ENCODE data around the gene PLAAT5. TPM values are rescaled to one million over a fixed set of nuclear protein-coding genes. Genes with fewer than 3 reads are reported as not detected.
A peak's percentile ranks its signal among the peaks of the same experiment; 100 is the strongest.
"Not testable (repeated sequence)": the region's sequence is repeated elsewhere in the genome, so short reads cannot be mapped to it uniquely, and the experiment has no call there.

Gene PLAAT5
- total and polyA plus RNA-seq, 2 donors (not counting 1 experiment from before 2014, with no cell fraction given): 0.07 to 0.50 TPM

- no peak for DNase-seq (ENCODE audit: low read depth in 2 of 2)
- Histone ChIP-seq H3K36me3 (ENCODE audit: control insufficient read depth, insufficient read depth, low read length) (no peaks in the 10 kb centered on the region), H3K9ac (ENCODE audit: insufficient read depth, low read length) (no peak overlapping the region), H2AFZ (ENCODE audit: low read length) (no peak overlapping the region), H3K9me3 (ENCODE audit: control insufficient read depth, insufficient read depth, low read depth, low read length) (no peaks in the 10 kb centered on the region), H3K27ac (ENCODE audit: insufficient read depth, low read length) (no peak overlapping the region), H3K4me3 (replicated peaks in 1 of 4; ENCODE audit: control extremely low read depth in 1 of 4, insufficient read depth in 1 of 4, low read depth in 3 of 4, low read length in 4 of 4) (no peak overlapping the region), H3K4me2 (ENCODE audit: extremely low read depth, insufficient read depth, low read length) (no peak overlapping the region), H3K79me2 (ENCODE audit: control insufficient read depth, insufficient read depth, low read length) (no peaks in the 10 kb centered on the region), H3K4me1 (ENCODE audit: control insufficient read depth, extremely low read depth, insufficient read depth, low read length) (peaks cover 14% of the 10 kb centered on the region), H3K27me3 (ENCODE audit: control insufficient read depth, insufficient read depth, low read length) (no peaks in the 10 kb centered on the region), H4K20me1 (ENCODE audit: control insufficient read depth, extremely low read depth, insufficient read depth, low read length) (no peaks in the 10 kb centered on the region)
- TF ChIP-seq CTCF (conservative IDR thresholded peaks at IDR 0.05 in 1 of 2, IDR thresholded peaks at IDR 0.05 in 1 of 2; ENCODE audit: low read depth in 1 of 2, low read length in 2 of 2) (no peak), EZH2 (IDR thresholded peaks at IDR 0.05; ENCODE audit: low read length, missing control alignments) (no peak)
Measured at GRCh38 chr11:63534076-63534475, 43.1 kb upstream of the PLAAT5 start.

GRCh38 chr11:63532799-63533475 lies 42.0 kb upstream of the PLAAT5 start:
- Histone ChIP-seq H3K4me2 (ENCODE audit: extremely low read depth, insufficient read depth, low read length) (no peak overlapping the region), H3K27ac (ENCODE audit: insufficient read depth, low read length) (no peak overlapping the region), H3K4me3 (replicated peaks in 1 of 4; ENCODE audit: control extremely low read depth in 1 of 4, insufficient read depth in 1 of 4, low read depth in 3 of 4, low read length in 4 of 4) (no peak overlapping the region), H3K4me1 (ENCODE audit: control insufficient read depth, extremely low read depth, insufficient read depth, low read length) (peaks cover 14% of the 10 kb centered on the region), H3K27me3 (ENCODE audit: control insufficient read depth, insufficient read depth, low read length) (no peaks in the 10 kb centered on the region), H3K79me2 (ENCODE audit: control insufficient read depth, insufficient read depth, low read length) (no peaks in the 10 kb centered on the region), H4K20me1 (ENCODE audit: control insufficient read depth, extremely low read depth, insufficient read depth, low read length) (no peaks in the 10 kb centered on the region), H3K9ac (ENCODE audit: insufficient read depth, low read length) (no peak overlapping the region), H3K9me3 (ENCODE audit: control insufficient read depth, insufficient read depth, low read depth, low read length) (no peaks in the 10 kb centered on the region), H2AFZ (ENCODE audit: low read length) (no peak overlapping the region), H3K36me3 (ENCODE audit: control insufficient read depth, insufficient read depth, low read length) (no peaks in the 10 kb centered on the region)
- peak in 1 of 2 donors; percentile 60 for DNase-seq (ENCODE audit: low read depth in 2 of 2)
- TF ChIP-seq CTCF (conservative IDR thresholded peaks at IDR 0.05 in 1 of 2, IDR thresholded peaks at IDR 0.05 in 1 of 2; ENCODE audit: low read depth in 1 of 2, low read length in 2 of 2) (no peak), EZH2 (IDR thresholded peaks at IDR 0.05; ENCODE audit: low read length, missing control alignments) (no peak)

GRCh38 chr11:63532117-63532516 lies 41.1 kb upstream of the PLAAT5 start:
- no peak overlapping the region for H3K27ac ChIP-seq (ENCODE audit: insufficient read depth, low read length)
- H3K4me2 ChIP-seq (ENCODE audit: extremely low read depth, insufficient read depth, low read length): peak overlapping the region; percentile 83
- no peak overlapping the region for H3K9ac ChIP-seq (ENCODE audit: insufficient read depth, low read length)

GRCh38 chr11:63531074-63531792 lies 40.3 kb upstream of the PLAAT5 start:
- H3K36me3 ChIP-seq (ENCODE audit: control insufficient read depth, insufficient read depth, low read length); H3K9ac ChIP-seq (ENCODE audit: insufficient read depth, low read length); H3K27me3 ChIP-seq (ENCODE audit: control insufficient read depth, insufficient read depth, low read length); H3K9me3 ChIP-seq (ENCODE audit: control insufficient read depth, insufficient read depth, low read depth, low read length); H3K4me1 ChIP-seq (ENCODE audit: control insufficient read depth, extremely low read depth, insufficient read depth, low read length); H4K20me1 ChIP-seq (ENCODE audit: control insufficient read depth, extremely low read depth, insufficient read depth, low read length); H3K79me2 ChIP-seq (ENCODE audit: control insufficient read depth, insufficient read depth, low read length); H3K27ac ChIP-seq (ENCODE audit: insufficient read depth, low read length): not testable (repeated sequence)
- H2AFZ ChIP-seq (ENCODE audit: low read length): peak overlapping the region; percentile 45
- peak overlapping the region in 1 of 4 experiments; percentile 6 for H3K4me3 ChIP-seq (replicated peaks in 1 of 4; ENCODE audit: control extremely low read depth in 1 of 4, insufficient read depth in 1 of 4, low read depth in 3 of 4, low read length in 4 of 4)
- DNase-seq (ENCODE audit: low read depth in 2 of 2): peak; percentile 91 to 97
- H3K4me2 ChIP-seq (ENCODE audit: extremely low read depth, insufficient read depth, low read length): peak overlapping the region; percentile 83

More at GRCh38 chr11:63532117-63532516, 41.1 kb upstream of the PLAAT5 start:
- TF ChIP-seq CTCF (conservative IDR thresholded peaks at IDR 0.05 in 1 of 2, IDR thresholded peaks at IDR 0.05 in 1 of 2; ENCODE audit: low read depth in 1 of 2, low read length in 2 of 2) (no peak), EZH2 (IDR thresholded peaks at IDR 0.05; ENCODE audit: low read length, missing control alignments) (no peak)
- Histone ChIP-seq H3K9me3 (ENCODE audit: control insufficient read depth, insufficient read depth, low read depth, low read length) (no peaks in the 10 kb centered on the region), H3K36me3 (ENCODE audit: control insufficient read depth, insufficient read depth, low read length) (no peaks in the 10 kb centered on the region), H3K27me3 (ENCODE audit: control insufficient read depth, insufficient read depth, low read length) (no peaks in the 10 kb centered on the region), H3K79me2 (ENCODE audit: control insufficient read depth, insufficient read depth, low read length) (no peaks in the 10 kb centered on the region), H3K4me3 (replicated peaks in 1 of 4; ENCODE audit: control extremely low read depth in 1 of 4, insufficient read depth in 1 of 4, low read depth in 3 of 4, low read length in 4 of 4) (no peak overlapping the region), H3K4me1 (ENCODE audit: control insufficient read depth, extremely low read depth, insufficient read depth, low read length) (peaks cover 10% of the 10 kb centered on the region), H2AFZ (ENCODE audit: low read length) (no peak overlapping the region), H4K20me1 (ENCODE audit: control insufficient read depth, extremely low read depth, insufficient read depth, low read length) (no peaks in the 10 kb centered on the region)
- DNase-seq (ENCODE audit: low read depth in 2 of 2): peak in 1 of 2 donors; percentile 37
